Head of caudate nucleus (tissue), 42 donors: ENCODE data around the gene IZUMO1R.
"Not testable (repeated sequence)": the region's sequence is repeated elsewhere in the genome, so short reads cannot be mapped to it uniquely, and the experiment has no call there.

ENCODE experiments used
- DNase-seq, 42 donors: peaks; one replicate each; pipeline versions ENCODE4 v3.0.0 to v3.0.0-alpha.2; 2020 to 2021; ENCODE audit warnings: mixed read lengths in 7 of 42
- intact Hi-C: fragments of 100-400 bp; cut with DNase I; formaldehyde crosslinking; loops from one replicate; pipeline ENCODE4 v1.15.0; 2022

IZUMO1R gene

DNA sequence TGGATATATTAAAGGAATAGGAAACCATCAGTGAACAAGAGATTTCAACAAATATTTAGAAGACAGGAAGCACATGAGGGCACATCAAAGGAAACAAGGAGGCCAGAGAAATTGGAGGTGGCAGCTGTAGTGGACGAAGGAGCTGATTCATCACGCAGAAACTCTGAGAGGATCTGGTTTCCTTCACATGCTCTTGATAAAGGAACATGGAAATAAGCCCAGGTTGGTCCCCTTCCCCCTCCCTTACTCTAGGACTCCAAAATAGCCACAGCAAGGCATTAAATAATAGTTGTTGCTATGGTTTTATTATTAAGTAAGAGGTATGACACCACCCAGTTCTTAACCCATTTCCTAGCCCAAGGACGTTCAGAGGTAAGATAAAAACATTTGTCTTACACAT, 11.3 kb downstream of the IZUMO1R start:
- intact Hi-C loops, result no loop called here
- no peak for DNase-seq

DNA sequence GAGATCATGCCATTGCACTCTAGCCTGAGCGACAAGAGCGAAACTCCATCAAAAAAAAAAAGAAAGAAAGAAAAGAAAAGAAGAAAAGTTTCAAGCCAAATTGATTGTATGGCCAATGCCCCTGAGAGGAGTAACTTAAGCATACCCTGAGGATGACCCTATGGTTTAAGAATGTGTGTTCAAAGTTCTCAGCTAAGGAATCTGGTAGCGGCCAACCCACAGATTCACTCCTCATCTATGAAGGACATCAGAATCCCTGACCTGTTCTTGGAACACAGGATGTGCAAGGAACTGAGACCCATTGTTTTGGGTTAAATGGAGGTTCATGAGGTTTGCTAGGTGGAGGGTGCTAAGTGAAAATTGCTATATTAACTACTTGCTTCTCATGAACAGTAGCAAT, 18.1 kb downstream of the IZUMO1R start:
- DNase-seq, result no peak
- intact Hi-C loops, result no loop called here

DNA sequence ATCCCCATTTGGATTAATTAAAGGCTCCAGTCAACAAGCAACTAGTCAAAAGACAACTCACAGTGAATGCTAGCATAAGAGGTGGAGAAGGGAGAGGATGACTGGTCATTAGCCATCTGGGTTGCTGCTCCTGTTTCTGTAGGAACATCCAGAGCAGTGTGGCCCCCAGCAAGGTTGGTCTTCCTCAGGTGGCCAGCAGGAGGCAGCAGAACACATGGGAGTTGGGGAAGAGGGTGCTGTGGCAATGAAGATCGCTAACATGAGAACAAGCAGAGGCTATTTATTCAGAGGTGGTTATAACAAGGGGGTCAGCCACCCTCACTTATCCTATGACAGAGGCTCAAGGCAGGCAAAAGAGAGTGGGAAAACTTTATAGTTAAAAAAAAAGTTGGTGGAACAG, 21.3 kb downstream of the IZUMO1R start:
- DNase-seq, result no peak
- intact Hi-C loops, result no loop called here

DNA sequence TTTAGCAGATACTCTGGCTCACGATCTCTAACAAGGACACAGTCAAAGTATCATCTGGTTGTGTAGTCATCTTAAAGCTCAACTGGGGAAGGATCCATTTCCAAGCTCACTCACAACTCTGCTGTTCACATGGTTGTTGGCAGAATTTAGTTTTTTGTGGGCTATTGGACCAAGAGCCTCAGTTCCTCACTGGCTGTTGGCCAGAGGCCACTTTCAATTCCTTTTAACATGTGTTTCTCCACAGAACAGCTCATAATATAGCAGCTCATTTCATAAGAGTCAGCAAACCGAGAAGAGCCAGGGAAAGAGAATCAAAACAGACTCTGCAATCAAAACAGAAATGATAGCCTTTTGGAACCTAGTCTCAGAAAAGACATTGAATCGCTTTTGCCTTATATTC, 22.6 kb downstream of the IZUMO1R start:
- intact Hi-C loops, result no loop called here
- peak in 5 of 42 donors; percentile 8 to 43 (median 20) for DNase-seq

DNA sequence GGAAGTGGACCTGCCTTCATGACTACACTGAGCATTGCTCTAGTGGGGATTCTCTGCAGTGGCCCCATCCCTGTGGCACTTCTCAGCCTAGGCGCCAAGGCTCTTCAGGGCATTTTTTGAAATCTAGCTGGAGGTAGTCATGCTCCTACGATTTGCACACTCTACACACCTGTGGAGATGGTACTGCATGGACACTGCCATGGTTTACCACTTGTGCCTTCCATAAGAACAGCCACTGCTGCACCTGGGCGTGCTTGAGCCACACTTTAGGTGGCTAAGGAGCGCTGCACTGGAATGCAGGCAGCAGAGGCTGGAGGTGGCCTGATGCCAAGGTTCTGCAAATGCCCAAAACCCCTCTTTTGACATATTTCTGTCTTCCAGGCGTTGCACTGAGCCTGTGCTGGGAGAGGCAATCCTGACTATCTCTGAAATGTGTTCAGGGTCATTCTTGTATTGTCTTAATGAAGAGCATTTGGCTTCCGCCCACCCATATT, 24.3 kb downstream of the IZUMO1R start:
- intact Hi-C loops, result no loop called here
- no peak for DNase-seq

DNA sequence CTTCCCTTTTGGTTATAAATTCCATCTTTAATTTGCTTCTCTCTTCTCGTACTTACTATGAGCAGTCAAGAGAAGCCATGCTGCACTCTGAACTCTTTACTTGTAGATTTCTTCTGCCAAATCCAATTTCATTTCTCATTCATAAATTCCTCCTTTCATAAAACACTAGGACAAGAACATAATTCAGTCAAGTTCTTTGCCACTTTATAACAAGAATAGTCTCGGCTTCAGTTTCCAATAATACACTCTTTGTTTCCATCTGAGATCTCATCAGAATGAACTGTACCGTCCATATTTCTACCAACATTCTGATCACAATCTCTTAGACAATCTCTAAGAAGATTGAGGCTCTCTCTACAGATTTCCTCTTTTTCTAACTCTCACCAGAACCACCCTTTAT, 25.1 kb downstream of the IZUMO1R start:
- intact Hi-C loops, result no loop called here
- no peak for DNase-seq

DNA sequence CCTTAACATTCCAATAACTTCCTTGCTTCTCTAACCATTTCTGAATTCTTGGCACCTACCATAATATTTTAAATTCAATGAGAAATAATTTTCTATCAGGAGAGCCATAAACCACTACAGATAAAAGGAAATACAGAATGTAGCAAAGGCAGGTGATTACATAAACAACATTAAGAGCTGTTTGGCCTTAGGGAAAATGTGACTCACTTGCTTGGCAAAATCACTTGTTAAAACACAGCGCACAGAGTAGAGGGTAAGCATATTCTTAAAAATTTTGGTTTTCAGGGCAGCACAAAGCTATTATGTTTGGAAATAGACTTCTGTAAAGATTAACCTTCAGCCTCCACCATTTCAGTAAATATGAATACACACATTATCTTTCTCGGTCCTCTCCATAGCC, 26.4 kb downstream of the IZUMO1R start:
- no peak for DNase-seq
- intact Hi-C loops, result no loop called here

DNA sequence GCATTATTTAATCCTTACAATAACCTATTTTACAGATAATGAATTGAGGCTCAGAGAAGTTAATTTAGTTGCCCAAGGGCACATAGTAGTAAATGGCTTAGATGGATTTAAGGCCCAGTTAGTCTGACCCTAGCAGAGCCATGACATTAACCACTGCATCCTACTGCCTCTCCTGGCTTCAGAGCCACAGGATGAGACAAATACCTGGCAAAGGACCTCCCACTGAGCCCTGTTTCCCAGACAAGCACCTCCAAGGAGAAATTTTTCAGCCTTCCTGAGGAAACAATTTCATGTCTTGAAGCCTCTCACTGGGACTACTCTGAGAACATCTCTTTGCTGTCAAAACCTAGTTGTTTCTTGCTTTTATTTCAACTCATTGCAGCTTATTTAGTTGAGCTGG, 28.4 kb downstream of the IZUMO1R start:
- intact Hi-C loops, result no loop called here
- no peak for DNase-seq

DNA sequence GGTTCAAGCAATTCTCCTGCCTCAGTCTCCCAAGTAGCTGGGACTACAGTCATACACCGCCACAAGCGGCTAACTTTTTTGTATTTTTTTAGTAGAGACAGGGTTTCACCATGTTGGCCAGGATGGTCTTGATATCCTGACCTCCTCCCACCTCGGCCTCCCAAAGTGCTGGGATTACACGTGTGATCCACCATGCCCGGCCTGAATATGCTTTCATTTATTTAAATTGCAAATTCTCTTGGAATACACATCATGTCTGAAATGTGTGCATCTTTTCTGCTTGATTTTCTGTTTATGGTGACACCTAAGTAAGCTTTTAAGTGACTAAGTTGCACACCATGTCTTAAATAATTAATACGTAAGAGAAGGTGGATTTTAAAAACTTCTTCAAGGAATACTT, 31.7 kb downstream of the IZUMO1R start:
- intact Hi-C loops, result no loop called here
- DNase-seq, result no peak

DNA sequence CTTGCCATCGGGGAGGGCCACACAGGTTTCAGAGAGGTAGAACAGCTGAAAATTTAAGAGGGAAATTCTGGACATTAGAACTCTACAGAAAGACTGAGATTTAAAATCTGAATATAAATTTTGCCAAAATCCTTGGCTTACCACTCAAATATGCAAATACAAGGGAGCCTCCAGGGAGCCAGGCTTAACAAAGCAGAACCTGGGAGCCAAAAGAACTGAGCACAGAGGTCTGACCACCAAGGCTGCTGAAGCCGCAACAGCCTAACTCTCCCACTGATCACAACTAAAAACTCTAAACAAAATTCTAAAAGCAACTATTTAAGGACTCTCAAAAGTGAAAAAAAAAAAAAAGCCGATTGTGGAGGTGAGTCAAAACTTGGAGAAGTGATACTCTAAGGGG, 34.3 kb downstream of the IZUMO1R start:
- intact Hi-C loops, result no loop called here
- no peak for DNase-seq

DNA sequence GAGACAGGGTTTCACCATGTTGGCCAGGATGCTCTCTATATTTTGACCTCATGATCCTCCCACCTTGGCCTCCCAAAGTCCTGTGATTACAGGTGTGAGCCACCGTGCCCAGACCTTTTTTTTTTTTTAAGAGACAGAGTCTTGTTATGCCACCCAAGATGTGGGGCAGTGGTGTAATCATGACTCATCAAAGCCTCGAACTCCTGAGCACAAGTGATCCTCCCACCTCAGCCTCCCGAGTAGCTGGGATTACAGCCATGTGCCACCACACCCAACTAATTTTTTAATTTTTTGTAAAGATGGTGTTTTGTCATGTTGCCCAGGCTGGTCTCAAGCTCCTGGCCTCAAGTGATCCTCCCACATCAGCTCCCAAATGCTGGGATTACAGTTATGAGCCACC, 37.9 kb downstream of the IZUMO1R start:
- no peak for DNase-seq
- intact Hi-C loops, result no loop called here

DNA sequence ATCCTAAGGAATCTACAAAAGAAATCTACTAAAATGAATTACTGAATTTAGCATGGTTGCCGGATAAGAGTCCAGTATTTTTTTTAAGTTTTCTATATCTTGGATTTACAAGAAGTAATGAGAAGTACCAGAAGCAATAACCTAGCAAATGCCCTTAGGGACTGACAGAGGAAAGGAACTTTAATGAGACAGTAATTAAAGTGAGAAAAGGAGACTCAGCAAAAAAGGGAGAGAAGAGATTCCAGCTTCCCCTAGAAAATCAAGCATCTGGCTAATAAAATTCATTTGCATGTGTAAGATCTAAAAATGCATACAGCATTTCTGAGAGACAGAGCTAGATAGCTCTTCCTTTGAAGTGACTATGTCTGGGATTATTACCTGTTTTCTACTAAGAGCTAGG, 39.1 kb downstream of the IZUMO1R start:
- intact Hi-C loops, result no loop called here

DNA sequence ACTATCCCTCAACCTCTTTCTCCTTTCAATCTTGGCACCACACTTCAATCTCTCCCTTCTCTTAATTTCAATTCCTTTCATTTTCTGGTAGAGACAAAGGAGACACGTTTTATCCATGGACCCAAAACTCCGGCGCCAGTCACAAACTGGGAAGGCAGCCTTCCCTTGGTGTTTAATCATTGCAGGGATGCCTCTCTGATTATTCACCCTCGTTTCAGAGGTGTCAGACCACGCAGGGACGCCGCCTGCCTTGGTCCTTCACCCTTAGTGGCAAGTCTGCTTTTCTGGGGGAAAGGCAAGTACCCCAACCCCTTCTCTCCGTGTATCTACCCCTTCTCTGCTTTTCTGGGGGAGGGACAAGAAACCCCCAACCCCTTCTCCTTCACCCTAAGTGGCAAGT, 41.9 kb downstream of the IZUMO1R start:
- intact Hi-C loops, DNase-seq: not testable (repeated sequence)

More for the DNA sequence above, 39.1 kb downstream of the IZUMO1R start:
- no peak for DNase-seq

DNA sequence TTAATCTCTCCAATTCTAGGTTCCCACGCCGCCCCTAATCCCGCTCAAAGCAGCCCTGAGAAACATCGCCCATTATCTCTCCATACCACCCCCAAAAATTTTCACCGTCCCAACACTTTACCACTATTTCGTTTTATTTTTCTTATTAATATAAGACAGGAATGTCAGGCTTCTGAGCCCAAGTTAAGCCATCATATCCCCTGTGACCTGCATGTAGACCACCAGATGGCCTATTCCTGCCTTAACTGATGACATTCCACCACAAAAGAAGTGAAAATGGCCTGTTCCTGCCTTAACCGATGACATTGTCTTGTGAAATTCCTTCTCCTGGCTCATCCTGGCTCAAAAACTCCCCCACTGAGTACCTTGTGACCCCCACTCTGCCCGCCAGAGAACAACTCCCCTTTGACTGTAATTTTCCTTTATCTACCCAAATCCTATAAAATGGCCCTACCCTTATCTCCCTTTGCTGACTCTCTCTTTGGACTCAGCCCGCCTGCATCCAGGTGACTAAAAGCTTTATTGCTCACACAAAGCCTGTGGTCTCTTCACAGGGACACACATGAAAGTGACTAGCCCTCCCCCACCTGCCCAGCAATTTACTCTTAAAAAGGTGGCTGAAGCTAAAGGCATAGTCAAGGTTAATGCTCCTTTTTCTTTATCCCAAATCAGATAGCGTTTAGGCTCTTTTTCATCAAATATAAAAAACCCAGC, 46.6 kb downstream of the IZUMO1R start:
- intact Hi-C loops, DNase-seq: not testable (repeated sequence)
